NCI-H146 (cell line): ENCODE data around the gene CLRN3.

Experiments
- DNase-seq: peaks from one replicate; lab custom pipeline; 2025; lab: John Stamatoyannopoulos, UW

Gene CLRN3

GRCh38 chr10:127848226-127848625 lies 44.5 kb downstream of the CLRN3 start:
- no peak for DNase-seq

GRCh38 chr10:127845756-127846155 lies 47.0 kb downstream of the CLRN3 start:
- no peak for DNase-seq

GRCh38 chr10:127840884-127841283 lies 51.9 kb downstream of the CLRN3 start:
- no peak for DNase-seq

GRCh38 chr10:127836966-127837365 lies 55.8 kb downstream of the CLRN3 start:
- no peak for DNase-seq

- no peak for DNase-seq
Measured at GRCh38 chr10:127836176-127836575, 56.6 kb downstream of the CLRN3 start.

- DNase-seq: no peak
Measured at GRCh38 chr10:127834791-127835190, 58.0 kb downstream of the CLRN3 start.

- DNase-seq: no peak
Measured at GRCh38 chr10:127834221-127834620, 58.5 kb downstream of the CLRN3 start.

GRCh38 chr10:127833804-127834203 lies 58.9 kb downstream of the CLRN3 start:
- DNase-seq: no peak

GRCh38 chr10:127832501-127832900 lies 60.2 kb downstream of the CLRN3 start:
- no peak for DNase-seq

GRCh38 chr10:127830414-127830813 lies 62.3 kb downstream of the CLRN3 start:
- DNase-seq: no peak
